Measurements from ENCODE around the gene DPH1. TPM values are rescaled to one million over a fixed set of nuclear protein-coding genes. Genes with fewer than 3 reads are reported as not detected.

DPH1 gene
- total RNA-seq, 2 donors from 2014 or later: 30.5 to 38.0 TPM

GRCh38 chr17:2060681-2061440, 30.9 kb downstream of the DPH1 start:
- peaks cover 27 to 32% of the 10 kb centered on the region in 2 donors for H3K36me3 Mint-ChIP-seq
- DNase-seq (ENCODE audit: low spot score in 2 of 2): no peak
- H3K27ac Mint-ChIP-seq: peak overlapping the region; percentile 54 to 79
- ATAC-seq: no peak
- no peaks in the 10 kb centered on the region for H3K9me3 Mint-ChIP-seq

- no peak for DNase-seq (ENCODE audit: low spot score in 2 of 2)
- peak overlapping the region; percentile 32 to 51 for H3K27ac Mint-ChIP-seq
- H3K36me3 Mint-ChIP-seq: peaks cover 27 to 32% of the 10 kb centered on the region in 2 donors
- no peak for ATAC-seq
- H3K9me3 Mint-ChIP-seq: no peaks in the 10 kb centered on the region
Observed at GRCh38 chr17:2061441-2061958, 31.5 kb downstream of the DPH1 start.

- ATAC-seq (no peak), DNase-seq (ENCODE audit: low spot score in 2 of 2) (no peak)
- peaks cover 27 to 39% of the 10 kb centered on the region in 2 donors for H3K36me3 Mint-ChIP-seq
- no peaks in the 10 kb centered on the region for H3K9me3 Mint-ChIP-seq
- H3K27ac Mint-ChIP-seq: peak overlapping the region; percentile 67 to 82
Observed at GRCh38 chr17:2062571-2063183, 32.7 kb downstream of the DPH1 start.

GRCh38 chr17:2063261-2064146, 33.6 kb downstream of the DPH1 start:
- H3K9me3 Mint-ChIP-seq: no peaks in the 10 kb centered on the region
- no peak for DNase-seq (ENCODE audit: low spot score in 2 of 2)
- H3K36me3 Mint-ChIP-seq: peaks cover 34 to 45% of the 10 kb centered on the region in 2 donors
- ATAC-seq: no peak
- peak overlapping the region in 1 of 2 donors; percentile 67 for H3K27ac Mint-ChIP-seq

- Mint-ChIP-seq H3K27ac (peak overlapping the region in 1 of 2 donors; percentile 67), H3K9me3 (no peaks in the 10 kb centered on the region), H3K36me3 (peaks cover 40 to 51% of the 10 kb centered on the region in 2 donors)
- ATAC-seq (no peak), DNase-seq (ENCODE audit: low spot score in 2 of 2) (no peak)
Observed at GRCh38 chr17:2064147-2064489, 34.2 kb downstream of the DPH1 start.

GRCh38 chr17:2064520-2064971, 34.6 kb downstream of the DPH1 start:
- DNase-seq (ENCODE audit: low spot score in 2 of 2) (no peak), ATAC-seq (peak; percentile 1 to 23)
- H3K9me3 Mint-ChIP-seq: no peaks in the 10 kb centered on the region
- peak overlapping the region; percentile 3 to 31 for H3K27ac Mint-ChIP-seq
- peaks cover 41 to 52% of the 10 kb centered on the region in 2 donors for H3K36me3 Mint-ChIP-seq

GRCh38 chr17:2064980-2065785, 35.2 kb downstream of the DPH1 start:
- Mint-ChIP-seq H3K36me3 (peaks cover 42 to 53% of the 10 kb centered on the region in 2 donors), H3K9me3 (no peaks in the 10 kb centered on the region), H3K27ac (peak overlapping the region in 1 of 2 donors; percentile 3)
- peak; percentile 42 to 71 for ATAC-seq
- DNase-seq (ENCODE audit: low spot score in 2 of 2): peak in 1 of 2 donors; percentile 82

- no peaks in the 10 kb centered on the region for H3K9me3 Mint-ChIP-seq
- peaks cover 39 to 47% of the 10 kb centered on the region in 2 donors for H3K36me3 Mint-ChIP-seq
- H3K27ac Mint-ChIP-seq: peak overlapping the region in 1 of 2 donors; percentile 3
- no peak for ATAC-seq
- no peak for DNase-seq (ENCODE audit: low spot score in 2 of 2)
Observed at GRCh38 chr17:2065949-2066400, 36.0 kb downstream of the DPH1 start.

GRCh38 chr17:2067048-2067561, 37.2 kb downstream of the DPH1 start:
- ATAC-seq: no peak
- no peak for DNase-seq (ENCODE audit: low spot score in 2 of 2)
- H3K36me3 Mint-ChIP-seq: peaks cover 45 to 51% of the 10 kb centered on the region in 2 donors
- H3K9me3 Mint-ChIP-seq: no peaks in the 10 kb centered on the region
- no peak overlapping the region for H3K27ac Mint-ChIP-seq

- no peak overlapping the region for H3K27ac Mint-ChIP-seq
- DNase-seq (ENCODE audit: low spot score in 2 of 2) (no peak), ATAC-seq (no peak)
- peaks cover 45 to 51% of the 10 kb centered on the region in 2 donors for H3K36me3 Mint-ChIP-seq
- no peaks in the 10 kb centered on the region for H3K9me3 Mint-ChIP-seq
Observed at GRCh38 chr17:2067608-2068024, 37.7 kb downstream of the DPH1 start.

- H3K27ac Mint-ChIP-seq: no peak overlapping the region
Observed at GRCh38 chr17:2068031-2068518, 38.1 kb downstream of the DPH1 start.

GRCh38 chr17:2068519-2069051, 38.6 kb downstream of the DPH1 start:
- H3K27ac Mint-ChIP-seq: peak overlapping the region; percentile 13 to 90
- ATAC-seq (peak in 1 of 2 donors; percentile 34), DNase-seq (ENCODE audit: low spot score in 2 of 2) (peak in 1 of 2 donors; percentile 65)
- no peaks in the 10 kb centered on the region for H3K9me3 Mint-ChIP-seq
- H3K36me3 Mint-ChIP-seq: peaks cover 45 to 47% of the 10 kb centered on the region in 2 donors

More at GRCh38 chr17:2068031-2068518, 38.1 kb downstream of the DPH1 start:
- peaks cover 45 to 51% of the 10 kb centered on the region in 2 donors for H3K36me3 Mint-ChIP-seq
- ATAC-seq (no peak), DNase-seq (ENCODE audit: low spot score in 2 of 2) (no peak)
- H3K9me3 Mint-ChIP-seq: no peaks in the 10 kb centered on the region

GRCh38 chr17:2070241-2071023, 40.5 kb downstream of the DPH1 start:
- ATAC-seq (peak; percentile 91 to 96), DNase-seq (ENCODE audit: low spot score in 2 of 2) (peak; percentile 72 to 83)
- peak overlapping the region; percentile 88 to 90 for H3K27ac Mint-ChIP-seq
- H3K36me3 Mint-ChIP-seq: peaks cover 33% of the 10 kb centered on the region in 2 donors
- H3K9me3 Mint-ChIP-seq: no peaks in the 10 kb centered on the region

GRCh38 chr17:2071024-2071385, 41.1 kb downstream of the DPH1 start:
- DNase-seq (ENCODE audit: low spot score in 2 of 2): no peak
- H3K27ac Mint-ChIP-seq: peak overlapping the region in 1 of 2 donors; percentile 90

More at GRCh38 chr17:2071024-2071385, 41.1 kb downstream of the DPH1 start:
- no peak for ATAC-seq
- Mint-ChIP-seq H3K36me3 (peaks cover 33% of the 10 kb centered on the region in 2 donors), H3K9me3 (no peaks in the 10 kb centered on the region)
